ENCODE data around the gene C5orf63. TPM values are rescaled to one million over a fixed set of nuclear protein-coding genes. Genes with fewer than 3 reads are reported as not detected.
"Not testable (repeated sequence)": the region's sequence is repeated elsewhere in the genome, so short reads cannot be mapped to it uniquely, and the experiment has no call there.

Gene C5orf63
- total RNA-seq, 6 experiments from 2014 or later: 1.9 to 6.2 (median 3.7) TPM

DNA sequence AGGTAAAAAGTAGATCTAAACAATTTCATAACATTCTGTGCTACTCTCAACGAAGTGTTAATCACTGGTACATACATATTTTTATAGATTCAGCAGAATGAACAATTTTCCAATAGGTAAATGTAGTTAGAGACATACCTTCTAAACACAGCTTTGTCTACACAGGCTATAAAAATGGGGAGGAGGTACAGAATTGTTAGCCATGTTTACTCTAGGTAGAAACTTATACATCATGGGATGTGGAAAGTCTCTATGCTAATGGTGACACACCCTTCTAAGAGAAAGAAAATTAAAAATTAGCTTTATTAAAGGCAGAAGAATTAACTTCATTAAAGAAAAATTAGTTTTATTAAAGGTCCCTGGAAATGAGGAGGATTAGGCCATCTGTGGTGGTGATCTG lies 11.8 kb downstream of the C5orf63 start:
- Histone ChIP-seq H3K27me3 (no peaks in the 10 kb centered on the region), H3K27ac (no peak overlapping the region), H3K4me3 (no peak overlapping the region), H3K36me3 (no peaks in the 10 kb centered on the region), H3K9me3 (no peaks in the 10 kb centered on the region), H3K4me1 (no peaks in the 10 kb centered on the region)
- WGBS (ENCODE audit: insufficient coverage, low coverage, low lambda C conversion rate, missing lambda C conversion rate): 75% methylated on average over 1 of the region's 1 CpG
- no peak for ATAC-seq
- intact Hi-C loops (cut with DNase I): no loop called here
- DNase-seq: no peak
- no peak for TF ChIP-seq POLR2A (IDR thresholded peaks at IDR 0.05)
- TF ChIP-seq, protein P1, sequence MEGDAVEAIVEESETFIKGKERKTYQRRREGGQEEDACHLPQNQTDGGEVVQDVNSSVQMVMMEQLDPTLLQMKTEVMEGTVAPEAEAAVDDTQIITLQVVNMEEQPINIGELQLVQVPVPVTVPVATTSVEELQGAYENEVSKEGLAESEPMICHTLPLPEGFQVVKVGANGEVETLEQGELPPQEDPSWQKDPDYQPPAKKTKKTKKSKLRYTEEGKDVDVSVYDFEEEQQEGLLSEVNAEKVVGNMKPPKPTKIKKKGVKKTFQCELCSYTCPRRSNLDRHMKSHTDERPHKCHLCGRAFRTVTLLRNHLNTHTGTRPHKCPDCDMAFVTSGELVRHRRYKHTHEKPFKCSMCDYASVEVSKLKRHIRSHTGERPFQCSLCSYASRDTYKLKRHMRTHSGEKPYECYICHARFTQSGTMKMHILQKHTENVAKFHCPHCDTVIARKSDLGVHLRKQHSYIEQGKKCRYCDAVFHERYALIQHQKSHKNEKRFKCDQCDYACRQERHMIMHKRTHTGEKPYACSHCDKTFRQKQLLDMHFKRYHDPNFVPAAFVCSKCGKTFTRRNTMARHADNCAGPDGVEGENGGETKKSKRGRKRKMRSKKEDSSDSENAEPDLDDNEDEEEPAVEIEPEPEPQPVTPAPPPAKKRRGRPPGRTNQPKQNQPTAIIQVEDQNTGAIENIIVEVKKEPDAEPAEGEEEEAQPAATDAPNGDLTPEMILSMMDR (IDR thresholded peaks at IDR 0.05): no peak

- Histone ChIP-seq H3K4me3 (no peak overlapping the region), H3K4me1 (no peaks in the 10 kb centered on the region), H3K9me3 (no peaks in the 10 kb centered on the region), H3K27ac (no peak overlapping the region), H3K27me3 (no peaks in the 10 kb centered on the region), H3K36me3 (no peaks in the 10 kb centered on the region)
- ATAC-seq (no peak), DNase-seq (no peak)
- WGBS (ENCODE audit: insufficient coverage, low coverage, low lambda C conversion rate, missing lambda C conversion rate): 0% methylated on average over 1 of the region's 1 CpG
- intact Hi-C loops (cut with DNase I): no loop called here
- TF ChIP-seq POLR2A (IDR thresholded peaks at IDR 0.05): no peak
- TF ChIP-seq, protein P1 (IDR thresholded peaks at IDR 0.05): no peak
Observed at GRCh38 chr5:127060470-127060985, 12.8 kb downstream of the C5orf63 start.

DNA sequence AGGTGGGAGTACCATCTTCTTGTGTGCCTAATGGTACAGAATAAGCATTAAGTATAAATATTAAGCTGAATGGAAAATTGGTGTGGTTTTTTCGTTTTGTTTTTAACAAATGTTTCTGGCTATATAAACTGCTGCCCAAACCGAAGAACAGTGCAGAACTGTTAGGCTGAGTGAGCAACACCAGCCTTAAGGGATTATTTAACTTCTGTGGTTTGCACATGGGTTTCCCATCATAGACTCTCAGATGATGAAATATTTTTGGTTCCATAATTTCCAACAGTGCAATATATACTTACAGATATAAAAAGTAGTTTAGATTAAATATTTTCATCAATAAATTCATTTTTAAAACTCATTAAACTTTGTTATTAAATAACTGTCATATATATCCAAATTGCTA lies 16.4 kb downstream of the C5orf63 start:
- Histone ChIP-seq H3K9me3 (no peaks in the 10 kb centered on the region), H3K27me3 (no peaks in the 10 kb centered on the region), H3K4me3 (no peak overlapping the region), H3K27ac (no peak overlapping the region), H3K36me3 (no peaks in the 10 kb centered on the region), H3K4me1 (no peaks in the 10 kb centered on the region)
- TF ChIP-seq, protein P1 (IDR thresholded peaks at IDR 0.05): no peak
- no peak for TF ChIP-seq POLR2A (IDR thresholded peaks at IDR 0.05)
- DNase-seq: no peak
- WGBS (ENCODE audit: insufficient coverage, low coverage, low lambda C conversion rate, missing lambda C conversion rate): 41% methylated on average over 2 of the region's 2 CpGs
- no peak for ATAC-seq
- intact Hi-C loops (cut with DNase I): no loop called here

DNA sequence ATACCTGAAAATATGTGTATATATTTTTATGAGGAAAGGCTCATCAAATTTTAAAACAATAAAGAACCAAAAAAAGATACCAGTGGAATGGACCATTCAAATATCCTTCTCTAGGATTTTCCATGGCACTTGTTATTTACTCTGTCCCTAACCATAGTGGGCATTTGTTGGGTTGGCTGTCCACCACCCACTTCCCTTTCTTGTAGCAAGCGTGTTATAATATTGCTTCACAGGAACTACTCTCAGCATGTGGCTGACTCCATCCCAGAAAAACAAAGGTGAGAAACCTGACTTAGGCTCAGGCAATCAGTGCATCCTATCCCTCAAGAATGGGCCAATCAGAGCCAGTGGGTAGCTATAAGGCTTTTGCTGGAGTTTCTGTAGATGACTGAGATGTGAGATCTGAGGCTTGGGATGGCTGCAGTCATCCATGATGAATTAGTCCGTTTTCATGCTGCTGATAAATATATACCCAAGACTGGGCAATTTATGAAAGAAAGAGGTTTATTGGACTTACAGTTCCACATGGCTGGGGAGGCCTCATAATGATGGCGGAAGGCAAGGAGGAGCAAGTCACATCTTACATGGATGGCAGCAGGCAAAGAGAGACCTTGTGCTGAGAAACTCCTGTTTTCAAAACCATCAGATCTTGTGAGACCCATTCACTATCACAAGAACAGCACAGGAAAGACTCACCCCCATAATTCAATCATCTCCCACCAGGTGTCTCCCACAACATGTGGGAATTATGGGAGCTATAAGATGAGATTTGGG lies 17.2 kb downstream of the C5orf63 start:
- 69% methylated on average over 2 of the region's 3 CpGs for WGBS (ENCODE audit: insufficient coverage, low coverage, low lambda C conversion rate, missing lambda C conversion rate)

DNA sequence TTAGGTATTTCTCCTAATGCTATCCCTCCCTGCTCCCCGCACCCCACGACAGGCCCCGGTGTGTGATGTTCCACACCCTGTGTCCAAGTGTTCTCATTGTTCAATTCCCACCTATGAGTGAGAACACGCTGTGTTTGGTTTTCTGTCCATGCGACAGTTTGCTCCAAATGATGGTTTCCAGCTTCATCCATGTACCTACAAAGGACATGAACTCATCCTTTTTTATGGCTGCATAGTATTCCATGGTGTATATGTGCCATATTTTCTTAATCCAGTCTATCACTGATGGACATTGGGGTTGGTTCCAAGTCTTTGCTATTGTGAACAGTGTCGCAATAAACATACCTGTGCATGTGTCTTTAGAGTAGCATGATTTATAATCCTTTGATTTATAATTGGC lies 19.8 kb downstream of the C5orf63 start:
- H3K27ac ChIP-seq; DNase-seq; intact Hi-C loops (cut with DNase I); H3K4me3 ChIP-seq; H3K27me3 ChIP-seq; H3K4me1 ChIP-seq; ATAC-seq; H3K9me3 ChIP-seq; H3K36me3 ChIP-seq: not testable (repeated sequence)
- 98% methylated on average over 5 of the region's 6 CpGs for WGBS (ENCODE audit: insufficient coverage, low coverage, low lambda C conversion rate, missing lambda C conversion rate)

More for the DNA sequence above, 17.2 kb downstream of the C5orf63 start:
- TF ChIP-seq POLR2A (IDR thresholded peaks at IDR 0.05): no peak
- TF ChIP-seq, protein P1 (IDR thresholded peaks at IDR 0.05): no peak
- no peaks in the 10 kb centered on the region for H3K4me1 ChIP-seq
- intact Hi-C loops (cut with DNase I): no loop called here
- H3K36me3 ChIP-seq: no peaks in the 10 kb centered on the region
- ATAC-seq (no peak), DNase-seq (no peak)
- no peaks in the 10 kb centered on the region for H3K27me3 ChIP-seq
- no peak overlapping the region for H3K4me3 ChIP-seq
- H3K9me3 ChIP-seq: no peaks in the 10 kb centered on the region
- H3K27ac ChIP-seq: no peak overlapping the region

Measured in right lobe of liver (tissue), 6 donors.